ENCODE results near the gene SCN3B. TPM values are rescaled to one million over a fixed set of nuclear protein-coding genes. Genes with fewer than 3 reads are reported as not detected.

The SCN3B gene
- total and polyA plus RNA-seq, 2 of the 4 experiments (the other 2 are of a cell fraction): under 0.01 to 0.03 TPM

- Histone ChIP-seq H4K20me1 (ENCODE audit: insufficient read depth, low read length) (peaks cover 8% of the 10 kb centered on the region; the same call in 1 of the 2 replicates), H3K4ac (ENCODE audit: low read depth, low read length) (no peak overlapping the region), H3K23ac (ENCODE audit: low read depth, low read length) (no peak overlapping the region), H3K27me3 (ENCODE audit: control insufficient read depth, insufficient read depth, low read length) (no peaks in the 10 kb centered on the region), H2BK120ac (ENCODE audit: low read depth, low read length) (no peak overlapping the region), H3K18ac (ENCODE audit: low read depth, low read length) (no peak overlapping the region), H3K56ac (ENCODE audit: extremely low read depth, insufficient read depth, low read length) (no peak overlapping the region), H3K36me3 (ENCODE audit: control insufficient read depth, insufficient read depth, low read length) (no peaks in the 10 kb centered on the region), H3K9me3 (ENCODE audit: control insufficient read depth, insufficient read depth, low read length) (no peaks in the 10 kb centered on the region), H2AK5ac (ENCODE audit: low read depth, low read length) (no peak overlapping the region), H4K5ac (ENCODE audit: low read depth, low read length) (no peak overlapping the region), H3K79me1 (ENCODE audit: low read depth in 1 of 2, low read length in 2 of 2) (0 out of 4 replicates have a peak, but pooled peaks cover 0 to 7% of the 10 kb centered on the region in 2 experiments), H2AFZ (replicated peaks; ENCODE audit: low read length, poor library complexity) (no peak overlapping the region), H2BK5ac (ENCODE audit: low read depth, low read length, poor library complexity, severe bottlenecking) (no peak overlapping the region), H3K4me3 (ENCODE audit: insufficient read depth, low read depth, low read length) (no peak overlapping the region), H2AK9ac (replicated peaks; ENCODE audit: low read depth, low read length, poor library complexity) (no peak overlapping the region), H3K4me2 (ENCODE audit: low read depth, low read length) (no peak overlapping the region), H4K8ac (ENCODE audit: low read depth in 2 of 2, low read length in 2 of 2) (no peak overlapping the region), H3K9me1 (ENCODE audit: insufficient read depth, low read length) (peaks cover 4% of the 10 kb centered on the region), H4K91ac (ENCODE audit: insufficient read depth, low read depth, low read length) (no peak overlapping the region), H3K4me1 (ENCODE audit: control insufficient read depth, insufficient read depth, low read length) (no peaks in the 10 kb centered on the region), H3K14ac (replicated peaks; ENCODE audit: low read depth, low read length) (no peak overlapping the region), H2BK20ac (ENCODE audit: low read depth, low read length) (no peak overlapping the region), H3K9ac (ENCODE audit: low read depth, low read length) (no peak overlapping the region), H3K27ac (ENCODE audit: insufficient read depth, low read length) (no peak overlapping the region), H2BK15ac (ENCODE audit: low read depth, low read length) (no peak overlapping the region)
- CTCF ChIA-PET: interaction anchor here (1.5 to 2.6 kb wide), 3 partner anchors 8 to 132 kb away, joined by 12 to 29 read pairs (median 14); no protein-coding TSS in a partner anchor
- TF ChIP-seq MAFK (IDR thresholded peaks at IDR 0.05; ENCODE audit: low read depth, low read length): no peak
- TF ChIP-seq POLR2A (IDR thresholded peaks at IDR 0.05; ENCODE audit: low read depth, low read length): no peak
- no peak for TF ChIP-seq BHLHE40 (IDR thresholded peaks at IDR 0.05; ENCODE audit: low read depth, low read length)
- intact Hi-C loops (cut with micrococcal nuclease): loop anchor here (10.0 kb wide), 1 partner anchor 275 kb away; no protein-coding TSS in a partner anchor
- in situ Hi-C loops (cut with MboI; ENCODE audit: low sequenced_read_pairs): no loop called here
- BruUV-seq (replicated peaks): no TSS peak
- dilution Hi-C loops (cut with HindIII; ENCODE audit: low sequenced_read_pairs, unreplicated experiment): no loop called here
- ATAC-seq (ENCODE audit: low read depth) (no peak), DNase-seq (no peak)
- 100% methylated on average over 2 of the region's 5 CpGs; no CpG with 5 or more reads in 1 of the 2 experiments for WGBS, 2 experiments (ENCODE audit: extremely low coverage in 2 of 2, insufficient read length in 1 of 2)
- POLR2A ChIA-PET (ENCODE audit: unreplicated experiment): no interaction called here
Observed at GRCh38 chr11:123579482-123579812, 75.0 kb downstream of the SCN3B start.

Other genes starting within 250 kb of the SCN3B start
- gene GRAMD1B, start 224.4 kb downstream of the SCN3B start, total RNA-seq (2012; rRNA removed): 6.1 and 7.2 TPM in 2 replicates
- gene GRAMD1B, start 224.4 kb downstream of the SCN3B start, polyA plus RNA-seq (2012; rRNA removed): 7.1 and 9.2 TPM in 2 replicates
- gene ZNF202, start 87.0 kb upstream of the SCN3B start, total RNA-seq (2012; rRNA removed): 8.2 and 9.2 TPM in 2 replicates
- 6.3 and 7.7 TPM in 2 replicates for gene ZNF202, start 87.0 kb upstream of the SCN3B start, polyA plus RNA-seq (2012; rRNA removed)
- not detected in 2 replicates for gene OR6X1, start 99.9 kb upstream of the SCN3B start, total RNA-seq (2012; rRNA removed)
- not detected in 2 replicates for gene OR6X1, start 99.9 kb upstream of the SCN3B start, polyA plus RNA-seq (2012; rRNA removed)
- gene OR6M1, start 151.7 kb upstream of the SCN3B start, total RNA-seq (2012; rRNA removed): not detected in 2 replicates
- gene OR6M1, start 151.7 kb upstream of the SCN3B start, polyA plus RNA-seq (2012; rRNA removed): not detected in 2 replicates
- gene TMEM225, start 231.0 kb upstream of the SCN3B start, total RNA-seq (2012; rRNA removed): not detected in 2 replicates
- gene TMEM225, start 231.0 kb upstream of the SCN3B start, polyA plus RNA-seq (2012; rRNA removed): not detected in 2 replicates
- gene OR8D4, start 247.5 kb upstream of the SCN3B start, total RNA-seq (2012; rRNA removed): not detected in 2 replicates
- not detected in 2 replicates for gene OR8D4, start 247.5 kb upstream of the SCN3B start, polyA plus RNA-seq (2012; rRNA removed)